H9 (cell line): Measurements from ENCODE around the gene SOCS1. TPM values are rescaled to one million over a fixed set of nuclear protein-coding genes. Genes with fewer than 3 reads are reported as not detected.

Experiments
- DNase-seq: peaks from one replicate; pipeline ENCODE4 v3.0.0-alpha.2; 2017
- H2AFZ ChIP-seq: one replicate; pipeline ENCODE4 v1.6.1; 2013; ENCODE audit warnings: mild to moderate bottlenecking, low read length, control low read depth, moderate library complexity
- H2AK5ac ChIP-seq: 2 replicates; pipeline ENCODE4 v1.6.1; 2013; ENCODE audit warnings: low read length, control low read depth, mixed read lengths; ENCODE audit not compliant: insufficient read length
- H2BK120ac ChIP-seq: one replicate; pipeline ENCODE4 v1.6.1; 2013; ENCODE audit warnings: low read depth, mild to moderate bottlenecking, low read length, control low read depth, inconsistent platforms; ENCODE audit not compliant: poor library complexity, severe bottlenecking
- H2BK12ac ChIP-seq: 2 replicates; pipeline ENCODE4 v1.6.1; 2013; ENCODE audit warnings: low read length, control low read depth, mixed read lengths, low read depth; ENCODE audit not compliant: insufficient read length
- H2BK15ac ChIP-seq: 2 replicates; pipeline ENCODE4 v1.6.1; 2013; ENCODE audit warnings: low read depth, low read length, control low read depth
- H2BK20ac ChIP-seq: one replicate; pipeline ENCODE4 v1.6.1; 2013; ENCODE audit warnings: low read depth, mild to moderate bottlenecking, low read length, control low read depth, inconsistent platforms; ENCODE audit not compliant: poor library complexity, severe bottlenecking
- H2BK5ac ChIP-seq: 2 replicates; pipeline ENCODE4 v1.6.1; 2013; ENCODE audit warnings: low read length, control low read depth, mixed read lengths; ENCODE audit not compliant: insufficient read length
- H3K14ac ChIP-seq: 2 replicates; pipeline ENCODE4 v1.6.1; 2013; ENCODE audit warnings: low read length, control low read depth; ENCODE audit not compliant: insufficient read depth
- H3K18ac ChIP-seq: 2 replicates; pipeline ENCODE4 v1.6.1; 2013; ENCODE audit warnings: low read depth, mild to moderate bottlenecking, mixed read lengths, low read length, control low read depth; ENCODE audit not compliant: insufficient read length
- H3K23ac ChIP-seq: 2 replicates; pipeline ENCODE4 v1.6.1; 2013; ENCODE audit warnings: low read length, control low read depth, mixed read lengths, low read depth; ENCODE audit not compliant: insufficient read length
- H3K23me2 ChIP-seq: 2 replicates; pipeline ENCODE4 v1.6.1; 2013; ENCODE audit warnings: low read depth, mild to moderate bottlenecking, mixed read lengths, low read length, control low read depth; ENCODE audit not compliant: insufficient read length, poor library complexity, severe bottlenecking
- H3K27ac ChIP-seq: 2 replicates; pipeline ENCODE4 v1.5.1; 2013; ENCODE audit warnings: low read length, control low read depth, mixed read lengths, low read depth; ENCODE audit not compliant: insufficient read length
- H3K27me3 ChIP-seq: 2 replicates; pipeline ENCODE4 v1.6.1; 2013; ENCODE audit warnings: low read length, control low read depth, inconsistent platforms; ENCODE audit not compliant: insufficient read depth
- H3K4ac ChIP-seq: 2 replicates; pipeline ENCODE4 v1.6.1; 2013; ENCODE audit warnings: low read depth, mild to moderate bottlenecking, control low read depth, inconsistent platforms, low read length, moderate library complexity
- H3K4me1 ChIP-seq: 2 replicates; pipeline ENCODE4 v1.6.1; 2013; ENCODE audit warnings: low read length, control low read depth, inconsistent platforms; ENCODE audit not compliant: insufficient read depth
- H3K4me2 ChIP-seq: 2 replicates; pipeline ENCODE4 v1.6.1; 2013; ENCODE audit warnings: low read length, control low read depth, mixed read lengths; ENCODE audit not compliant: insufficient read length, insufficient read depth
- H3K56ac ChIP-seq: 2 replicates; pipeline ENCODE4 v1.6.1; 2013; ENCODE audit warnings: low read depth, mild to moderate bottlenecking, mixed read lengths, low read length, control low read depth; ENCODE audit not compliant: insufficient read length
- H3K79me1 ChIP-seq: 2 replicates; pipeline ENCODE4 v1.6.1; 2013; ENCODE audit warnings: low read depth, mild to moderate bottlenecking, moderate library complexity, low read length, control low read depth, inconsistent platforms; ENCODE audit not compliant: insufficient read depth, poor library complexity, severe bottlenecking
- H3K79me2 ChIP-seq: 2 replicates; pipeline ENCODE4 v1.6.1; 2013; ENCODE audit warnings: low read length, control low read depth, inconsistent platforms; ENCODE audit not compliant: insufficient read depth
- H3K9ac ChIP-seq: 2 replicates; pipeline ENCODE4 v1.6.1; 2013; ENCODE audit warnings: low read length, control low read depth, mixed read lengths; ENCODE audit not compliant: insufficient read length; ENCODE audit errors: extremely low read depth
- H3K9me3 ChIP-seq: one replicate; pipeline ENCODE4 v1.6.1; 2013; ENCODE audit warnings: low read depth, low read length, inconsistent platforms; ENCODE audit not compliant: control insufficient read depth
- H3T11ph ChIP-seq: one replicate; pipeline ENCODE4 v1.6.1; 2013; ENCODE audit warnings: mild to moderate bottlenecking, low read length, control low read depth, inconsistent platforms
- H4K20me1 ChIP-seq: one replicate; pipeline ENCODE4 v1.6.1; 2013; ENCODE audit not compliant: control insufficient read depth, insufficient read length, insufficient read depth
- H4K5ac ChIP-seq: 2 replicates; pipeline ENCODE4 v1.6.1; 2013; ENCODE audit warnings: low read depth, mild to moderate bottlenecking, mixed read lengths, low read length, control low read depth; ENCODE audit not compliant: insufficient read length
- H4K8ac ChIP-seq: replicated peaks from 2 replicates; pipeline ENCODE4 v1.6.1; 2013; ENCODE audit warnings: low read length, control low read depth, mixed read lengths, low read depth; ENCODE audit not compliant: insufficient read length
- H4K91ac ChIP-seq: 2 replicates; pipeline ENCODE4 v1.6.1; 2013; ENCODE audit warnings: low read depth, mild to moderate bottlenecking, moderate library complexity, mixed read lengths, low read length, control low read depth; ENCODE audit not compliant: insufficient read length
- H3K27ac Mint-ChIP-seq, 3 experiments: 2 replicates in 2 of 3; 3 replicates in 1 of 3; pipeline ENCODE4 v1.8.0; 2020 to 2021; ENCODE audit warnings: mixed read lengths in 3 of 3, mild to moderate bottlenecking in 1 of 3, moderate library complexity in 1 of 3
- H3K27me3 Mint-ChIP-seq: 2 replicates; pipeline ENCODE4 v1.8.0; 2021; ENCODE audit warnings: low read depth, mild to moderate bottlenecking, moderate library complexity, mixed read lengths
- H3K36me3 Mint-ChIP-seq, 3 experiments: 2 replicates in 2 of 3; 3 replicates in 1 of 3; pipeline ENCODE4 v1.8.0; 2020 to 2021; ENCODE audit warnings: low read depth in 3 of 3, mixed read lengths in 3 of 3; ENCODE audit not compliant: insufficient read depth in 1 of 3
- H3K4me1 Mint-ChIP-seq, 2 experiments: 2 replicates each; pipeline ENCODE4 v1.8.0; 2020; ENCODE audit warnings: mixed read lengths in 2 of 2
- H3K4me3 Mint-ChIP-seq, 2 experiments: 2 replicates in 1 of 2; 3 replicates in 1 of 2; pipeline ENCODE4 v1.8.0; 2020 to 2021; ENCODE audit warnings: mild to moderate bottlenecking in 2 of 2, mixed read lengths in 2 of 2, moderate library complexity in 1 of 2
- H3K9me3 Mint-ChIP-seq, 2 experiments: 2 replicates in 1 of 2; 3 replicates in 1 of 2; pipeline ENCODE4 v1.8.0; 2020; ENCODE audit warnings: mild to moderate bottlenecking in 2 of 2, mixed read lengths in 2 of 2, moderate library complexity in 1 of 2
- CTCF ChIP-seq: fragments of 200-600 bp; sonication (generic); conservative IDR thresholded peaks from 3 replicates; pipeline ENCODE4 v1.8.0; 2021; ENCODE audit warnings: antibody characterized with exemption, mild to moderate bottlenecking
- WGBS: extraction: QIAGEN DNeasy Blood & Tissue Kit; methylation state at CpG from one replicate; pipeline ENCODE4 v1.1.7; 2013; ENCODE audit warnings: missing lambda C conversion rate, low lambda C conversion rate, mixed read lengths; ENCODE audit not compliant: insufficient read length; ENCODE audit errors: extremely low coverage; 5-methylcytosine and 5-hydroxymethylcytosine counted together
- total RNA-seq: library from RNA; stranded (reverse); gene quantifications from 2 replicates; pipeline ENCODE4 v1.2.1, GENCODE V29; 2021

Gene SOCS1
- total RNA-seq, 1 experiment from 2014 or later = 11.0 TPM

GRCh38 chr16:11283820-11284248, 27.8 kb upstream of the SOCS1 start:
- Histone ChIP-seq H3K18ac (peak overlapping the region; percentile 72), H3K79me1 (no peaks in the 10 kb centered on the region), H3K9me3 (no peaks in the 10 kb centered on the region), H3K79me2 (no peaks in the 10 kb centered on the region), H3K27me3 (no peaks in the 10 kb centered on the region), H3K23ac (no peak overlapping the region), H2BK120ac (no peak overlapping the region), H3K27ac (no peak overlapping the region), H2AFZ (no peak overlapping the region), H2AK5ac (no peak overlapping the region), H3K4ac (no peak overlapping the region), H4K91ac (no peak overlapping the region), H3T11ph (no peak overlapping the region), H4K20me1 (no peaks in the 10 kb centered on the region), H3K56ac (no peak overlapping the region), H3K14ac (no peak overlapping the region), H3K9ac (no peak overlapping the region), H2BK20ac (no peak overlapping the region), H4K8ac (no peak overlapping the region), H4K5ac (no peak overlapping the region), H2BK5ac (no peak overlapping the region), H2BK15ac (no peak overlapping the region), H2BK12ac (no peak overlapping the region), H3K4me2 (no peak overlapping the region), H3K23me2 (no peaks in the 10 kb centered on the region), H3K4me1 (no peaks in the 10 kb centered on the region; the same call in 1 of the 2 replicates)
- Mint-ChIP-seq H3K27ac (peak overlapping the region in 1 of 3 experiments; percentile 28; a peak in 1 of 7 replicates), H3K36me3 (no peaks in the 10 kb centered on the region; a peak in 1 of 7 replicates), H3K27me3 (no peaks in the 10 kb centered on the region; the same call in none of the 2 replicates), H3K9me3 (no peaks in the 10 kb centered on the region), H3K4me3 (no peak overlapping the region), H3K4me1 (peaks cover 9 to 20% of the 10 kb centered on the region in 2 experiments)
- no CpG with 5 or more reads among the region's 4 CpGs for WGBS
- no peak for DNase-seq
- TF ChIP-seq CTCF = no peak; the same call in 2 of the 3 replicates
